ENCODE measurements around the gene XK. TPM values are rescaled to one million over a fixed set of nuclear protein-coding genes. Genes with fewer than 3 reads are reported as not detected.

The XK gene
- total RNA-seq, 1 experiment from 2014 or later = 1.1 TPM

DNA sequence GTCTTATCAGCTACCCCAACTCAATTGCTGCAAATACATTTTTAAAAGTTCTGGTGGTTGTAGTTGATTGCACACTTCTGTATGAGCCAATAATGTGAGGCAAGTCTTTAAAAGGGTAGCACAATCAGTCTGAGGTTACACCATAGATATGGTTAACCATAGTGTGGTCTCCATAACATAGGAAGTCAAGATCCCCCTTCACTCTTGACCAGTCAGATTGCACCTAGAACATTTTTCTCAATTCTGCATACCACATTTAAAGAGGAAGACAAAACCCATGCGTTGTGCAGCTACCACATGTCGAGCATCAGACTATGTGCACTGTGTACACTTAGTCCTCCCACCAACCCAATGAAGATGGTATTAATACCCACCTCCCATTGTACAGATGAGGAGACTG lies 67.8 kb downstream of the XK start:
- Mint-ChIP-seq H3K27me3 (ENCODE audit: low read depth) (no peaks in the 10 kb centered on the region; the same call in 1 of the 2 replicates), H3K9me3 (no peaks in the 10 kb centered on the region)
- CTCF ChIA-PET = no interaction called here

DNA sequence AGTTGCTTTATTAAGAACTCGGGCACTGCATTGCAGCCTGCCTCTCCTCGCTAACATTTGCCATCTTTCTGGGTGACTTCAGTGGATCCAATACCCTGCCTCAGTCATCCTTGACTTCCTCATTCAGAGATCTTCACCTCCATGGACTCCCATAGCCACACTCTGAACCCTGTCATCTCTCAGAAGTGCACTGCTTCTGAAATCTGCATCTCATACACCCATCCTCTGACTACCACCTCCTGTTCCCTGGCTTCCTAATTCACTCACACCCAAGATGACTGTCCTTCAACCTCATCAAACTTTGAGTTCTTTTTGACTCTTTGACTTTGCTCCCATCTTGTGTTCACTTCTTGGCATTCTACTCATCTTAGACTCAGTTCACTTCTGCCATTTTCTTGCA lies 68.9 kb downstream of the XK start:
- Mint-ChIP-seq H3K27ac (no peak overlapping the region), H3K9me3 (no peaks in the 10 kb centered on the region), H3K36me3 (no peaks in the 10 kb centered on the region), H3K4me1 (no peaks in the 10 kb centered on the region), H3K4me3 (no peak overlapping the region), H3K27me3 (ENCODE audit: low read depth) (no peaks in the 10 kb centered on the region; the same call in 1 of the 2 replicates)
- ATAC-seq (no peak), DNase-seq (ENCODE audit: low spot score) (no peak)
- POLR2A ChIA-PET = no interaction called here
- CTCF ChIA-PET = interaction anchor here (0.7 kb wide), 1 partner anchor 9 kb away, joined by 4 read pairs; no protein-coding TSS in a partner anchor
- TF ChIP-seq FOXP1 (CRISPR knock-in tag; IDR thresholded peaks at IDR 0.05; ENCODE audit: borderline replicate concordance) = no peak
- TF ChIP-seq NFYB (CRISPR knock-in tag; conservative IDR thresholded peaks at IDR 0.05; ENCODE audit: low read depth) = no peak
- TF ChIP-seq, protein P1, sequence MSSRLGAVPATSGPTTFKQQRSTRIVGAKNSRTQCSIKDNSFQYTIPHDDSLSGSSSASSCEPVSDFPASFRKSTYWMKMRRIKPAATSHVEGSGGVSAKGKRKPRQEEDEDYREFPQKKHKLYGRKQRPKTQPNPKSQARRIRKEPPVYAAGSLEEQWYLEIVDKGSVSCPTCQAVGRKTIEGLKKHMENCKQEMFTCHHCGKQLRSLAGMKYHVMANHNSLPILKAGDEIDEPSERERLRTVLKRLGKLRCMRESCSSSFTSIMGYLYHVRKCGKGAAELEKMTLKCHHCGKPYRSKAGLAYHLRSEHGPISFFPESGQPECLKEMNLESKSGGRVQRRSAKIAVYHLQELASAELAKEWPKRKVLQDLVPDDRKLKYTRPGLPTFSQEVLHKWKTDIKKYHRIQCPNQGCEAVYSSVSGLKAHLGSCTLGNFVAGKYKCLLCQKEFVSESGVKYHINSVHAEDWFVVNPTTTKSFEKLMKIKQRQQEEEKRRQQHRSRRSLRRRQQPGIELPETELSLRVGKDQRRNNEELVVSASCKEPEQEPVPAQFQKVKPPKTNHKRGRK (CRISPR knock-in tag; IDR thresholded peaks at IDR 0.05; ENCODE audit: borderline replicate concordance) = no peak
- TF ChIP-seq SOX15 (CRISPR knock-in tag; IDR thresholded peaks at IDR 0.05) = no peak
- no peak for TF ChIP-seq ZNF219 (CRISPR knock-in tag; IDR thresholded peaks at IDR 0.05; ENCODE audit: borderline replicate concordance)
- TF ChIP-seq NFE2L1 (CRISPR knock-in tag; IDR thresholded peaks at IDR 0.05) = no peak
- TF ChIP-seq, protein P2, sequence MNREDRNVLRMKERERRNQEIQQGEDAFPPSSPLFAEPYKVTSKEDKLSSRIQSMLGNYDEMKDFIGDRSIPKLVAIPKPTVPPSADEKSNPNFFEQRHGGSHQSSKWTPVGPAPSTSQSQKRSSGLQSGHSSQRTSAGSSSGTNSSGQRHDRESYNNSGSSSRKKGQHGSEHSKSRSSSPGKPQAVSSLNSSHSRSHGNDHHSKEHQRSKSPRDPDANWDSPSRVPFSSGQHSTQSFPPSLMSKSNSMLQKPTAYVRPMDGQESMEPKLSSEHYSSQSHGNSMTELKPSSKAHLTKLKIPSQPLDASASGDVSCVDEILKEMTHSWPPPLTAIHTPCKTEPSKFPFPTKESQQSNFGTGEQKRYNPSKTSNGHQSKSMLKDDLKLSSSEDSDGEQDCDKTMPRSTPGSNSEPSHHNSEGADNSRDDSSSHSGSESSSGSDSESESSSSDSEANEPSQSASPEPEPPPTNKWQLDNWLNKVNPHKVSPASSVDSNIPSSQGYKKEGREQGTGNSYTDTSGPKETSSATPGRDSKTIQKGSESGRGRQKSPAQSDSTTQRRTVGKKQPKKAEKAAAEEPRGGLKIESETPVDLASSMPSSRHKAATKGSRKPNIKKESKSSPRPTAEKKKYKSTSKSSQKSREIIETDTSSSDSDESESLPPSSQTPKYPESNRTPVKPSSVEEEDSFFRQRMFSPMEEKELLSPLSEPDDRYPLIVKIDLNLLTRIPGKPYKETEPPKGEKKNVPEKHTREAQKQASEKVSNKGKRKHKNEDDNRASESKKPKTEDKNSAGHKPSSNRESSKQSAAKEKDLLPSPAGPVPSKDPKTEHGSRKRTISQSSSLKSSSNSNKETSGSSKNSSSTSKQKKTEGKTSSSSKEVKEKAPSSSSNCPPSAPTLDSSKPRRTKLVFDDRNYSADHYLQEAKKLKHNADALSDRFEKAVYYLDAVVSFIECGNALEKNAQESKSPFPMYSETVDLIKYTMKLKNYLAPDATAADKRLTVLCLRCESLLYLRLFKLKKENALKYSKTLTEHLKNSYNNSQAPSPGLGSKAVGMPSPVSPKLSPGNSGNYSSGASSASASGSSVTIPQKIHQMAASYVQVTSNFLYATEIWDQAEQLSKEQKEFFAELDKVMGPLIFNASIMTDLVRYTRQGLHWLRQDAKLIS (CRISPR knock-in tag; IDR thresholded peaks at IDR 0.05; ENCODE audit: borderline replicate concordance) = no peak
- TF ChIP-seq, protein P3, sequence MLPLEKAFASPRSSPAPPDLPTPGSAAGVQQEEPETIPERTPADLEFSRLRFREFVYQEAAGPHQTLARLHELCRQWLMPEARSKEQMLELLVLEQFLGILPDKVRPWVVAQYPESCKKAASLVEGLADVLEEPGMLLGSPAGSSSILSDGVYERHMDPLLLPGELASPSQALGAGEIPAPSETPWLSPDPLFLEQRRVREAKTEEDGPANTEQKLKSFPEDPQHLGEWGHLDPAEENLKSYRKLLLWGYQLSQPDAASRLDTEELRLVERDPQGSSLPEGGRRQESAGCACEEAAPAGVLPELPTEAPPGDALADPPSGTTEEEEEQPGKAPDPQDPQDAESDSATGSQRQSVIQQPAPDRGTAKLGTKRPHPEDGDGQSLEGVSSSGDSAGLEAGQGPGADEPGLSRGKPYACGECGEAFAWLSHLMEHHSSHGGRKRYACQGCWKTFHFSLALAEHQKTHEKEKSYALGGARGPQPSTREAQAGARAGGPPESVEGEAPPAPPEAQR (CRISPR knock-in tag; IDR thresholded peaks at IDR 0.05) = no peak

More for the DNA sequence above, 67.8 kb downstream of the XK start:
- no peak for ATAC-seq
- POLR2A ChIA-PET = no interaction called here
- no peak for DNase-seq (ENCODE audit: low spot score)
- Mint-ChIP-seq H3K4me3 (no peak overlapping the region), H3K4me1 (no peaks in the 10 kb centered on the region), H3K36me3 (no peaks in the 10 kb centered on the region), H3K27ac (no peak overlapping the region)
- TF ChIP-seq, protein P4, sequence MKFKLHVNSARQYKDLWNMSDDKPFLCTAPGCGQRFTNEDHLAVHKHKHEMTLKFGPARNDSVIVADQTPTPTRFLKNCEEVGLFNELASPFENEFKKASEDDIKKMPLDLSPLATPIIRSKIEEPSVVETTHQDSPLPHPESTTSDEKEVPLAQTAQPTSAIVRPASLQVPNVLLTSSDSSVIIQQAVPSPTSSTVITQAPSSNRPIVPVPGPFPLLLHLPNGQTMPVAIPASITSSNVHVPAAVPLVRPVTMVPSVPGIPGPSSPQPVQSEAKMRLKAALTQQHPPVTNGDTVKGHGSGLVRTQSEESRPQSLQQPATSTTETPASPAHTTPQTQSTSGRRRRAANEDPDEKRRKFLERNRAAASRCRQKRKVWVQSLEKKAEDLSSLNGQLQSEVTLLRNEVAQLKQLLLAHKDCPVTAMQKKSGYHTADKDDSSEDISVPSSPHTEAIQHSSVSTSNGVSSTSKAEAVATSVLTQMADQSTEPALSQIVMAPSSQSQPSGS (CRISPR knock-in tag; IDR thresholded peaks at IDR 0.05; ENCODE audit: borderline replicate concordance, low read depth) = no peak
- TF ChIP-seq OVOL2 (CRISPR knock-in tag; IDR thresholded peaks at IDR 0.05; ENCODE audit: borderline replicate concordance) (no peak), MYBL2 (CRISPR knock-in tag; IDR thresholded peaks at IDR 0.05) (no peak), ZNF671 (CRISPR knock-in tag; IDR thresholded peaks at IDR 0.05) (no peak), NFATC4 (CRISPR knock-in tag; IDR thresholded peaks at IDR 0.05) (no peak)
- TF ChIP-seq, protein P5, sequence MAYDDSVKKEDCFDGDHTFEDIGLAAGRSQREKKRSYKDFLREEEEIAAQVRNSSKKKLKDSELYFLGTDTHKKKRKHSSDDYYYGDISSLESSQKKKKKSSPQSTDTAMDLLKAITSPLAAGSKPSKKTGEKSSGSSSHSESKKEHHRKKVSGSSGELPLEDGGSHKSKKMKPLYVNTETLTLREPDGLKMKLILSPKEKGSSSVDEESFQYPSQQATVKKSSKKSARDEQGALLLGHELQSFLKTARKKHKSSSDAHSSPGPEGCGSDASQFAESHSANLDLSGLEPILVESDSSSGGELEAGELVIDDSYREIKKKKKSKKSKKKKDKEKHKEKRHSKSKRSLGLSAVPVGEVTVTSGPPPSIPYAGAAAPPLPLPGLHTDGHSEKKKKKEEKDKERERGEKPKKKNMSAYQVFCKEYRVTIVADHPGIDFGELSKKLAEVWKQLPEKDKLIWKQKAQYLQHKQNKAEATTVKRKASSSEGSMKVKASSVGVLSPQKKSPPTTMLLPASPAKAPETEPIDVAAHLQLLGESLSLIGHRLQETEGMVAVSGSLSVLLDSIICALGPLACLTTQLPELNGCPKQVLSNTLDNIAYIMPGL (CRISPR knock-in tag; IDR thresholded peaks at IDR 0.05) = no peak
- TF ChIP-seq, protein P6, sequence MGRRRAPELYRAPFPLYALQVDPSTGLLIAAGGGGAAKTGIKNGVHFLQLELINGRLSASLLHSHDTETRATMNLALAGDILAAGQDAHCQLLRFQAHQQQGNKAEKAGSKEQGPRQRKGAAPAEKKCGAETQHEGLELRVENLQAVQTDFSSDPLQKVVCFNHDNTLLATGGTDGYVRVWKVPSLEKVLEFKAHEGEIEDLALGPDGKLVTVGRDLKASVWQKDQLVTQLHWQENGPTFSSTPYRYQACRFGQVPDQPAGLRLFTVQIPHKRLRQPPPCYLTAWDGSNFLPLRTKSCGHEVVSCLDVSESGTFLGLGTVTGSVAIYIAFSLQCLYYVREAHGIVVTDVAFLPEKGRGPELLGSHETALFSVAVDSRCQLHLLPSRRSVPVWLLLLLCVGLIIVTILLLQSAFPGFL (CRISPR knock-in tag; IDR thresholded peaks at IDR 0.05; ENCODE audit: borderline replicate concordance) = no peak
- TF ChIP-seq, protein P7, sequence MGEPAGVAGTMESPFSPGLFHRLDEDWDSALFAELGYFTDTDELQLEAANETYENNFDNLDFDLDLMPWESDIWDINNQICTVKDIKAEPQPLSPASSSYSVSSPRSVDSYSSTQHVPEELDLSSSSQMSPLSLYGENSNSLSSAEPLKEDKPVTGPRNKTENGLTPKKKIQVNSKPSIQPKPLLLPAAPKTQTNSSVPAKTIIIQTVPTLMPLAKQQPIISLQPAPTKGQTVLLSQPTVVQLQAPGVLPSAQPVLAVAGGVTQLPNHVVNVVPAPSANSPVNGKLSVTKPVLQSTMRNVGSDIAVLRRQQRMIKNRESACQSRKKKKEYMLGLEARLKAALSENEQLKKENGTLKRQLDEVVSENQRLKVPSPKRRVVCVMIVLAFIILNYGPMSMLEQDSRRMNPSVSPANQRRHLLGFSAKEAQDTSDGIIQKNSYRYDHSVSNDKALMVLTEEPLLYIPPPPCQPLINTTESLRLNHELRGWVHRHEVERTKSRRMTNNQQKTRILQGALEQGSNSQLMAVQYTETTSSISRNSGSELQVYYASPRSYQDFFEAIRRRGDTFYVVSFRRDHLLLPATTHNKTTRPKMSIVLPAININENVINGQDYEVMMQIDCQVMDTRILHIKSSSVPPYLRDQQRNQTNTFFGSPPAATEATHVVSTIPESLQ (CRISPR knock-in tag; IDR thresholded peaks at IDR 0.05) = no peak
- TF ChIP-seq, protein P8, sequence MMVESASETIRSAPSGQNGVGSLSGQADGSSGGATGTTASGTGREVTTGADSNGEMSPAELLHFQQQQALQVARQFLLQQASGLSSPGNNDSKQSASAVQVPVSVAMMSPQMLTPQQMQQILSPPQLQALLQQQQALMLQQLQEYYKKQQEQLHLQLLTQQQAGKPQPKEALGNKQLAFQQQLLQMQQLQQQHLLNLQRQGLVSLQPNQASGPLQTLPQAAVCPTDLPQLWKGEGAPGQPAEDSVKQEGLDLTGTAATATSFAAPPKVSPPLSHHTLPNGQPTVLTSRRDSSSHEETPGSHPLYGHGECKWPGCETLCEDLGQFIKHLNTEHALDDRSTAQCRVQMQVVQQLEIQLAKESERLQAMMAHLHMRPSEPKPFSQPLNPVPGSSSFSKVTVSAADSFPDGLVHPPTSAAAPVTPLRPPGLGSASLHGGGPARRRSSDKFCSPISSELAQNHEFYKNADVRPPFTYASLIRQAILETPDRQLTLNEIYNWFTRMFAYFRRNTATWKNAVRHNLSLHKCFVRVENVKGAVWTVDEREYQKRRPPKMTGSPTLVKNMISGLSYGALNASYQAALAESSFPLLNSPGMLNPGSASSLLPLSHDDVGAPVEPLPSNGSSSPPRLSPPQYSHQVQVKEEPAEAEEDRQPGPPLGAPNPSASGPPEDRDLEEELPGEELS (CRISPR knock-in tag; IDR thresholded peaks at IDR 0.05) = no peak

Measured in WTC11 (cell line).